Lower leg skin (tissue), 4 donors: ENCODE results near the gene LUZP1. TPM values are rescaled to one million over a fixed set of nuclear protein-coding genes. Genes with fewer than 3 reads are reported as not detected.

ENCODE experiments used
- DNase-seq, 2 donors: peaks; one replicate each; pipeline ENCODE4 v3.0.0-alpha.2; 2019; ENCODE audit warnings: low spot score in 2 of 2
- H3K4me3 ChIP-seq: fragments of 200-600 bp; sonication (generic); 2 replicates; pipeline ENCODE4 v1.5.1; 2017; ENCODE audit warnings: mild to moderate bottlenecking, low read depth; ENCODE audit not compliant: poor library complexity, severe bottlenecking
- CTCF ChIP-seq, 3 donors: fragments of 450-650 bp; IDR thresholded peaks; one replicate each; pipeline ENCODE4 v1.5.1; 2016; ENCODE audit warnings: antibody characterized with exemption in 3 of 3, mild to moderate bottlenecking in 3 of 3, moderate library complexity in 2 of 3
- POLR2A ChIP-seq, 2 donors: fragments of 450-650 bp; IDR thresholded peaks; one replicate each; pipeline ENCODE4 v1.6.1; 2016 to 2017; ENCODE audit warnings: antibody characterized with exemption in 2 of 2, mild to moderate bottlenecking in 1 of 2, moderate library complexity in 1 of 2
- WGBS, 2 donors: methylation state at CpG; one replicate each; pipeline ENCODE4 v1.1.5; 2018; 5-methylcytosine and 5-hydroxymethylcytosine counted together
- intact Hi-C: fragments of 100-400 bp; cut with DNase I; formaldehyde crosslinking; loops from one replicate; pipeline ENCODE4 v1.15.0; 2023; ENCODE audit warnings: low total_unique reads
- microRNA-seq, 2 donors: library from miRNA; unstranded; fragments of <30 nt; microRNA quantifications; one replicate each; pipeline ENCODE4, GENCODE V29; 2016; ENCODE audit warnings: borderline replicate concordance in 2 of 2, borderline number of aligned reads in 1 of 2
- total RNA-seq, 4 donors: library from RNA; depleted of rRNA; stranded (reverse); fragments of >200 nt; gene quantifications; one replicate each; pipeline ENCODE4 v1.1.0, GENCODE V29; 2016

Gene LUZP1
- total RNA-seq, 4 donors from 2014 or later, result 14.2 to 25.5 (median 19.3) TPM

- H3K4me3 ChIP-seq, result no peak overlapping the region
- TF ChIP-seq CTCF (IDR thresholded peaks at IDR 0.05), result no peak
- no peak for TF ChIP-seq POLR2A (IDR thresholded peaks at IDR 0.05)
- intact Hi-C loops, result no loop called here
- no peak for DNase-seq
- 72 to 77% methylated on average over 7 of the region's 7 CpGs for WGBS, 2 donors
Observed at GRCh38 chr1:23039308-23039826, 129.3 kb downstream of the LUZP1 start.

- 95 to 96% methylated on average over 4 of the region's 4 CpGs for WGBS, 2 donors
- DNase-seq, result no peak
- intact Hi-C loops, result no loop called here
- no peak for TF ChIP-seq POLR2A (IDR thresholded peaks at IDR 0.05)
- no peak for TF ChIP-seq CTCF (IDR thresholded peaks at IDR 0.05)
- H3K4me3 ChIP-seq, result no peak overlapping the region
Observed at GRCh38 chr1:23037081-23037740, 131.4 kb downstream of the LUZP1 start.

GRCh38 chr1:23035823-23036452 lies 132.7 kb downstream of the LUZP1 start:
- WGBS, 2 donors, result 84 to 92% methylated on average over 2 of the region's 2 CpGs
- no peak for TF ChIP-seq CTCF (IDR thresholded peaks at IDR 0.05)
- TF ChIP-seq POLR2A (IDR thresholded peaks at IDR 0.05), result no peak
- no peak overlapping the region for H3K4me3 ChIP-seq
- intact Hi-C loops, result no loop called here
- DNase-seq, result no peak

Small RNA genes within 50 kb of the gene (microRNA-seq; reads per million reads assigned to microRNA genes)
- gene MIR3115 (0 to 0.57 reads per million in 2 donors), gene MIR4419A (0 reads per million in 2 donors)

Other genes starting within 250 kb of the LUZP1 start
- not detected for gene LACTBL1, start 196.0 kb downstream of the LUZP1 start, total RNA-seq
- gene TEX46, start 153.0 kb downstream of the LUZP1 start, total RNA-seq, result not detected
- gene KDM1A, start 149.4 kb downstream of the LUZP1 start, total RNA-seq, result 10 to 100 TPM; 41.5 to 52.0 (median 46.6) TPM
- gene HTR1D, start 48.6 kb upstream of the LUZP1 start, total RNA-seq, result not detected
- 10 to 100 TPM; 37.7 to 61.1 (median 55.0) TPM for gene HNRNPR, start 175.4 kb upstream of the LUZP1 start, total RNA-seq
- gene ZNF436, start 201.0 kb upstream of the LUZP1 start, total RNA-seq, result 10 to 100 TPM; 19.1 to 41.6 (median 32.8) TPM